ENCODE data around the gene DAPK1.

DNA sequence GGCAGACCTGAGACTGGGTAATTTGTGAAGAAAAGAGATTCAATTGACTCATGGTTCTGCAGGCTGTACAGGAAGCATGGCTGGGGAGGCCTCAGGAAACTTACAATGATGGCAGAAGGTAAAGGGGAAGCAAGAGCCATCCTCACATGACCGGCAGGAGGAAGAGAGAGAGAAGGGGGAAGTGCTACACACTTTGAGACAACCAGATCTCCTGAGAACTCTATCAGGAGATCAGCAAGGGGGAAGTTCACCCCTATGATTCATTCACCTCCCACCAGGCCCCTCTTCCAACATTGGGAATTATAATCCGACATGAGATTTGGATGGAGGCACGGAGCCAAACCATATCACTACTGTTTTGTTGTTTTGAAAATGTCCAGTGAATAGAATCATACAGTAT, 110.2 kb downstream of the DAPK1 start:
- TF ChIP-seq, protein P1, sequence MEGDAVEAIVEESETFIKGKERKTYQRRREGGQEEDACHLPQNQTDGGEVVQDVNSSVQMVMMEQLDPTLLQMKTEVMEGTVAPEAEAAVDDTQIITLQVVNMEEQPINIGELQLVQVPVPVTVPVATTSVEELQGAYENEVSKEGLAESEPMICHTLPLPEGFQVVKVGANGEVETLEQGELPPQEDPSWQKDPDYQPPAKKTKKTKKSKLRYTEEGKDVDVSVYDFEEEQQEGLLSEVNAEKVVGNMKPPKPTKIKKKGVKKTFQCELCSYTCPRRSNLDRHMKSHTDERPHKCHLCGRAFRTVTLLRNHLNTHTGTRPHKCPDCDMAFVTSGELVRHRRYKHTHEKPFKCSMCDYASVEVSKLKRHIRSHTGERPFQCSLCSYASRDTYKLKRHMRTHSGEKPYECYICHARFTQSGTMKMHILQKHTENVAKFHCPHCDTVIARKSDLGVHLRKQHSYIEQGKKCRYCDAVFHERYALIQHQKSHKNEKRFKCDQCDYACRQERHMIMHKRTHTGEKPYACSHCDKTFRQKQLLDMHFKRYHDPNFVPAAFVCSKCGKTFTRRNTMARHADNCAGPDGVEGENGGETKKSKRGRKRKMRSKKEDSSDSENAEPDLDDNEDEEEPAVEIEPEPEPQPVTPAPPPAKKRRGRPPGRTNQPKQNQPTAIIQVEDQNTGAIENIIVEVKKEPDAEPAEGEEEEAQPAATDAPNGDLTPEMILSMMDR (IDR thresholded peaks at IDR 0.05): no peak
- no peak for TF ChIP-seq EZH2phosphoT487 (IDR thresholded peaks at IDR 0.05)

All from neural progenitor cell (in vitro differentiated cells).